ENCODE results near the gene NUP93.

NUP93 gene

DNA sequence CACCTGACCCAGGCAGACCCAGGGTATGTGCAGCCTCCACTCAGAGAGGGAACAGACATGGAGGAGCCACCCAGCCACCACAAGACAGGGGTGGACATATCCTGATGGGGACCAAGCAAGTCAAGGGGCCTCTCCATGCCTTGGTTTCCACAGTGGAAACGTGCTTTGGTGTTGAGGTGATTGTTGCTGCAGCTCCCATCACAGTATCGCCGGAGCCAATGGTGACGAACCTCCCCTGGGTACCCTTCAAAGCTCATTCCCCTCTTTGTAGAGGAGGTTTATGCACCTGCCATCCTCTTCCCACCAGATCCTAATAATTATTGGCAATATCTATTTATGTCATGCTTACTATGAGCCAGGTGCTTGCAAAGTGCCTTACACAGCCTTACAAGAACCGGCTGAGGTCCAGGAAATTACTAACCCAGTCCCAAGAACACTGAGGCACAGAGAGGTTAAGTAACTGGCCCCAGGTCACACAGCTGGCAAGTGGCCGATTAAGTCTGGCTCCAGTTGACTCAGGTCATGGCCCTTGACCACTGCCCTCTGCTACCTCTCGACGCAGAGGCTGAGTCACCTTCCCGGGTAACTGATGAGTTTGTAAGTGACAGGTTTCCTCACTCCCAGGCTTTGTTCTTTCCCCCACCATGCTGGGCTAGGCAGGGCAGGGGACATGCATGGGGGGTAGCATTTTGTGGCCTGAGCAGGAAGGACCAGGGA, 155.7 kb downstream of the NUP93 start:
- TF ChIP-seq FOXP2 (optimal IDR thresholded peaks at IDR 0.05; ENCODE audit: borderline replicate concordance, extremely low read depth, extremely low read length, insufficient read depth) (no peak), POLR2AphosphoS5 (IDR thresholded peaks at IDR 0.05; ENCODE audit: low read depth, low read length) (no peak), TAF1 (IDR thresholded peaks at IDR 0.05; ENCODE audit: borderline replicate concordance, insufficient read depth, low read length) (no peak), SIN3A (IDR thresholded peaks at IDR 0.05; ENCODE audit: borderline replicate concordance, insufficient read depth, low read length) (no peak)
- TF ChIP-seq, protein P1, sequence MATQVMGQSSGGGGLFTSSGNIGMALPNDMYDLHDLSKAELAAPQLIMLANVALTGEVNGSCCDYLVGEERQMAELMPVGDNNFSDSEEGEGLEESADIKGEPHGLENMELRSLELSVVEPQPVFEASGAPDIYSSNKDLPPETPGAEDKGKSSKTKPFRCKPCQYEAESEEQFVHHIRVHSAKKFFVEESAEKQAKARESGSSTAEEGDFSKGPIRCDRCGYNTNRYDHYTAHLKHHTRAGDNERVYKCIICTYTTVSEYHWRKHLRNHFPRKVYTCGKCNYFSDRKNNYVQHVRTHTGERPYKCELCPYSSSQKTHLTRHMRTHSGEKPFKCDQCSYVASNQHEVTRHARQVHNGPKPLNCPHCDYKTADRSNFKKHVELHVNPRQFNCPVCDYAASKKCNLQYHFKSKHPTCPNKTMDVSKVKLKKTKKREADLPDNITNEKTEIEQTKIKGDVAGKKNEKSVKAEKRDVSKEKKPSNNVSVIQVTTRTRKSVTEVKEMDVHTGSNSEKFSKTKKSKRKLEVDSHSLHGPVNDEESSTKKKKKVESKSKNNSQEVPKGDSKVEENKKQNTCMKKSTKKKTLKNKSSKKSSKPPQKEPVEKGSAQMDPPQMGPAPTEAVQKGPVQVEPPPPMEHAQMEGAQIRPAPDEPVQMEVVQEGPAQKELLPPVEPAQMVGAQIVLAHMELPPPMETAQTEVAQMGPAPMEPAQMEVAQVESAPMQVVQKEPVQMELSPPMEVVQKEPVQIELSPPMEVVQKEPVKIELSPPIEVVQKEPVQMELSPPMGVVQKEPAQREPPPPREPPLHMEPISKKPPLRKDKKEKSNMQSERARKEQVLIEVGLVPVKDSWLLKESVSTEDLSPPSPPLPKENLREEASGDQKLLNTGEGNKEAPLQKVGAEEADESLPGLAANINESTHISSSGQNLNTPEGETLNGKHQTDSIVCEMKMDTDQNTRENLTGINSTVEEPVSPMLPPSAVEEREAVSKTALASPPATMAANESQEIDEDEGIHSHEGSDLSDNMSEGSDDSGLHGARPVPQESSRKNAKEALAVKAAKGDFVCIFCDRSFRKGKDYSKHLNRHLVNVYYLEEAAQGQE (IDR thresholded peaks at IDR 0.05; ENCODE audit: insufficient read depth in 1 of 2, low read depth in 2 of 2, low read length in 2 of 2) = no peak

DNA sequence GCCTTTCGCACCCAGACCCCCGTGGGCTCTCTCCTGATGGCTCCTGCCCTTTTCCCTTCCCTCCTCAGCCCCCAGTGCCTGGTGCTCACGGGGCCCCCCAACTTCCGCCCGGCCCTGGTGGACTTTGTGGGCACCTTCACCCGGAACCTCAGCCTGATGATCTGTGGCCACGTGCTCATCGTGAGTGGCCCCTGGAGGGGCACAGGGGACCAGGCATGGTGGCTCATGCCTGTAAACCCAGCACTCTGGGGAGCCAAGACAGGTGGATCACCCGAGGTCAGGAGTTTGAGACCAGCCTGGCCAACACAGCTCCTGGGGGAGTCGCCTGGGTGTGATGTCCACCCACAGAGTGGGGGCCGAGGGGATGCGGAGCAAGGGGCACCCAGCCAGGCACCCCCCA, 156.4 kb downstream of the NUP93 start:
- TF ChIP-seq TAF1 (IDR thresholded peaks at IDR 0.05; ENCODE audit: borderline replicate concordance, insufficient read depth, low read length) (no peak), FOXP2 (optimal IDR thresholded peaks at IDR 0.05; ENCODE audit: borderline replicate concordance, extremely low read depth, extremely low read length, insufficient read depth) (no peak), SIN3A (IDR thresholded peaks at IDR 0.05; ENCODE audit: borderline replicate concordance, insufficient read depth, low read length) (no peak), POLR2AphosphoS5 (IDR thresholded peaks at IDR 0.05; ENCODE audit: low read depth, low read length) (no peak)
- TF ChIP-seq, protein P1 (IDR thresholded peaks at IDR 0.05; ENCODE audit: insufficient read depth in 1 of 2, low read depth in 2 of 2, low read length in 2 of 2) = no peak

DNA sequence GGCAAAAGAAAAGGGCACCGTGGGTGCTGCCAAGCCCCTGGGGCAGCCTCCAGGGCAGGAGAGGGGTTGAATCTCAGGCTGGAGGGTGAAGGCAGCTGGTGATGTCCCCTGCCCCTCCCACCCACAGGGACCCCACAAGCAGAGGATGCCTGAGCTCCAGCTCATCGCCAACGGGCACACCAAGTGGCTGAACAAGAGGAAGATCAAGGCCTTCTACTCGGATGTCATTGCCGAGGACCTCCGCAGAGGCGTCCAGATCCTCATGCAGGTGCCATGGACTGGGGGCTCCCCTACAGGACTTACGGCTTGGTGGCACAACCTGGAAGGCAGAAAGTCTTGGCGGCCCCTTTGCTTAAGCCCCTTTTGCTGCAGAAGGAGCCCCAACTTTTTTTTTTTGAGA, 156.9 kb downstream of the NUP93 start:
- TF ChIP-seq, protein P1 (IDR thresholded peaks at IDR 0.05; ENCODE audit: insufficient read depth in 1 of 2, low read depth in 2 of 2, low read length in 2 of 2) = no peak
- TF ChIP-seq TAF1 (IDR thresholded peaks at IDR 0.05; ENCODE audit: borderline replicate concordance, insufficient read depth, low read length) (no peak), SIN3A (IDR thresholded peaks at IDR 0.05; ENCODE audit: borderline replicate concordance, insufficient read depth, low read length) (no peak), FOXP2 (optimal IDR thresholded peaks at IDR 0.05; ENCODE audit: borderline replicate concordance, extremely low read depth, extremely low read length, insufficient read depth) (no peak), POLR2AphosphoS5 (IDR thresholded peaks at IDR 0.05; ENCODE audit: low read depth, low read length) (no peak)

DNA sequence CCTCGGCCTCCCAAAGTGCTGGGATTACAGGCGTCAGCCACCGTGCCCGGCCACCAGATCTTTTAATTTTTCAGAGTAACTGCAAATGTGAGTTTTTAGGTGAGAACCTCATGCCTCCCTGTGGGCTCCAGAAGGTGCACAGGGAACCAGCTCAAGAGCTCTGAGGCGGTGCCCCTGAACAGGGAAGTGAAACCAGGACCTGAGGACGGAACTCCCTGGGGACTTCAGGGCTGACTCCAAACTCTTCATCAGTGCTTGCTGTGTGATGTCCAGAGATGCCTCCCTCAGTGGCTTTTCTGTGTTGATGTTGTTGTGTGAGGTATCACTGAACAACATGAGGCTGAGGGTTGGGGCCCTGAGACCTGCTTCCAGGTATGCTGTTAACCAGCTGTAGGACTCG, 158.9 kb downstream of the NUP93 start:
- no peak for TF ChIP-seq FOXP2 (optimal IDR thresholded peaks at IDR 0.05; ENCODE audit: borderline replicate concordance, extremely low read depth, extremely low read length, insufficient read depth)
- TF ChIP-seq, protein P1 (IDR thresholded peaks at IDR 0.05; ENCODE audit: insufficient read depth in 1 of 2, low read depth in 2 of 2, low read length in 2 of 2) = no peak
- TF ChIP-seq TAF1 (IDR thresholded peaks at IDR 0.05; ENCODE audit: borderline replicate concordance, insufficient read depth, low read length) = no peak

Measured in PFSK-1 (cell line).